Skeletal muscle tissue (tissue), 5 donors: ENCODE data around the gene GTF2H1. TPM values are rescaled to one million over a fixed set of nuclear protein-coding genes. Genes with fewer than 3 reads are reported as not detected.
"Not testable (repeated sequence)": the region's sequence is repeated elsewhere in the genome, so short reads cannot be mapped to it uniquely, and the experiment has no call there.

Experiments
- H3K27ac ChIP-seq: one replicate; pipeline ENCODE4 v1.7.0; 2013; ENCODE audit warnings: mild to moderate bottlenecking, low read depth, low read length, inconsistent platforms
- H3K27me3 ChIP-seq, 3 donors: one replicate each; pipeline ENCODE4 v1.7.0; 2013; ENCODE audit warnings: low read length in 3 of 3; ENCODE audit not compliant: control insufficient read depth in 3 of 3, insufficient read depth in 3 of 3
- H3K36me3 ChIP-seq, 3 donors: one replicate each; pipeline ENCODE4 v1.7.0; 2013; ENCODE audit warnings: low read length in 3 of 3; ENCODE audit not compliant: control insufficient read depth in 3 of 3, insufficient read depth in 3 of 3
- H3K4me1 ChIP-seq, 3 donors: one replicate each; pipeline ENCODE4 v1.7.0; 2013; ENCODE audit warnings: low read length in 3 of 3, mild to moderate bottlenecking in 3 of 3; ENCODE audit not compliant: control insufficient read depth in 3 of 3, insufficient read depth in 3 of 3
- H3K4me3 ChIP-seq, 3 donors: one replicate each; pipeline ENCODE4 v1.7.0; 2013; ENCODE audit warnings: low read length in 3 of 3
- H3K9ac ChIP-seq, 3 donors: one replicate each; pipeline ENCODE4 v1.7.0; 2013; ENCODE audit warnings: low read length in 3 of 3, mild to moderate bottlenecking in 3 of 3, moderate library complexity in 2 of 3, low read depth in 1 of 3
- H3K9me3 ChIP-seq, 3 donors: one replicate each; pipeline ENCODE4 v1.7.0; 2013; ENCODE audit warnings: low read length in 3 of 3; ENCODE audit not compliant: control insufficient read depth in 3 of 3
- small RNA-seq: library from RNA; depleted of rRNA; stranded (forward); fragments of <200 nt; gene quantifications from one replicate; pipeline ENCODE3, GENCODE V24; 2014
- total RNA-seq: library from RNA; depleted of rRNA; stranded (reverse); fragments of >200 nt; gene quantifications from one replicate; pipeline ENCODE4 v1.2.3, GENCODE V29; 2014
- donor health status: Osteomylitis.

GTF2H1 gene
- total RNA-seq, 1 donor from 2014 or later = 45.9 TPM

DNA sequence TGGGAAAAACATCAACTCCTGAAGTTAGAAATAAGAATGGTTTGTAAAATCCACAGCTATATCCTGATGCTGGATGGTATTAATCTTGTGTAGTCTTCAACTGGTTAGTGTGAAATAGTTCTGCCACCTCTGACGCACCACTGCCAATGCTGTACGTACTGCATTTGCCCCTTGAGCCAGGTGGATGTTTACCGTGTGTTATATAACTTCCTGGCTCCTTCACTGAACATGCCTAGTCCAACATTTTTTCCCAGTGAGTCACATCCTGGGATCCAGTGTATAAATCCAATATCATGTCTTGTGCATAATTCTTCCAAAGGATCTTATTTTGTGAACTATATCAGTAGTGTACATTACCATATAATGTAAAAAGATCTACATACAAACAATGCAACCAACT lies 85.0 kb downstream of the GTF2H1 start:
- H3K36me3 ChIP-seq = peaks cover 33 to 57% (median 54%) of the 10 kb centered on the region in 3 donors
- not testable (repeated sequence) for H3K9ac ChIP-seq, H3K27ac ChIP-seq

DNA sequence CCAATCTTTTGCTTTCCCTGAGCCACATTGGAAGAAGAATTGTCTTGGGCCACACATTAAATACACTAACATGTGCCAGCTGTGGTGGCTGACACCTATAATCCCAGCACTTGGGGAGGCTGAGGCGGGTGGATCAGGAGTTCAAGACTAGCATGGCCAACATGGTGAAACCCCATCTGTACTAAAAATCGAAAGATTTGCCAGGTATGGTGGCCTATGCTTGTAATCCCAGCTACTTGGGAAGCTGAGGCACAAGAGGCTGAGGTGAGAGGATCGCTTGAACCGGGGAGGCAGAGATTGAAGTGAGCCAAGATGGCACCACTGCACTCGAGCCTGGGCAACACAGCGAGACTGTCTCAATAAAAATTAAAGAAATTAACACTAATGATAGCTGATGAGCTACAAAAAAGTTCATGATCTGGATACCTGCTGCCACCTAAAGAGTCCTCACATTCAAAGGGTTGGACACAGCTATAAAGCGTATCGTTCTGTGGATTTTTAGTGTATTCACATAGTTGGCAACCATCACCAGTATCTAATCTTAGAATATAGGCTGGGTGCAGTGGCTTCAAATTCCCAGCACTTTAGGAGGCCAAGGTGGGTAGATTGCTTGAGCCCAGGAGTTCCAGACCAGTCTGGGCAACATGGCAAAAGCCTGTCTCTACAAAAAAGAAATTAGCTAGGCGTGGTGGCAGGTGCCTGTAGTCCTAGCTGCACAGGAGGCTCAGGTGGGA lies 86.4 kb downstream of the GTF2H1 start:
- no peaks in the 10 kb centered on the region for H3K27me3 ChIP-seq
- H3K27ac ChIP-seq = no peak overlapping the region
- H3K36me3 ChIP-seq = peaks cover 24 to 44% (median 41%) of the 10 kb centered on the region in 3 donors
- H3K4me1 ChIP-seq = peaks cover 0 to 3% (median 0%) of the 10 kb centered on the region in 3 donors
- no peak overlapping the region for H3K4me3 ChIP-seq
- no peak overlapping the region for H3K9ac ChIP-seq
- no peaks in the 10 kb centered on the region for H3K9me3 ChIP-seq

More for the DNA sequence above, 85.0 kb downstream of the GTF2H1 start:
- not testable (repeated sequence) for H3K4me1 ChIP-seq, H3K27me3 ChIP-seq, H3K4me3 ChIP-seq, H3K9me3 ChIP-seq

DNA sequence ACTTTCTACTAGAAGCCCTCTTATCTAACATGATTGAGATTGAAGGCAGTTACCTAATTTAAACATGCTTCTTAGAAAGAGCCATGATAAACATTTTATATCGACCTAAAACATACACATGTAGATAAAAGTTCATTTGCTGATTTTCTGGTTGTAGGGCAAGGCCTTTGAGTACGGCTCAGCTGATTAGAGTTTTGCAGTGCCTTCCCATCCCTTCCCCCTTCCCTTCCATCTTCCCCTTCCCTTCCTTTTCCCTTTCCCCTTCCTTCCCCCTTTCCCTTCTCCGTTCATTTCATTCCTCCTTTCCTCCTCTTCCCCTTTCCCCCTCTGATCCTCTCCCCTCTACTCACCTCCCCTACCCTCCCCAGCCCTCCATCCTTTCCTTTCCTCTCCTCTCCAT lies 94.1 kb downstream of the GTF2H1 start:
- Histone ChIP-seq H3K9me3 (no peaks in the 10 kb centered on the region), H3K4me3 (no peak overlapping the region), H3K27me3 (no peaks in the 10 kb centered on the region), H3K9ac (no peak overlapping the region), H3K36me3 (no peaks in the 10 kb centered on the region), H3K4me1 (peaks cover 0 to 3% (median 0%) of the 10 kb centered on the region in 3 donors), H3K27ac (no peak overlapping the region)

Small RNA genes lying within 50 kb of the gene (small RNA-seq; reads per million reads assigned to genes)
- not detected for gene MIR3159

Other genes starting within 250 kb of the GTF2H1 start
- gene SAAL1, start 216.5 kb upstream of the GTF2H1 start, total RNA-seq = 11.0 TPM
- not detected for gene MRGPRX3, start 190.0 kb upstream of the GTF2H1 start, total RNA-seq
- gene MRGPRX4, start 149.7 kb upstream of the GTF2H1 start, total RNA-seq = not detected
- gene SAA4, start 85.8 kb upstream of the GTF2H1 start, total RNA-seq = not detected
- not detected for gene SAA2, start 73.9 kb upstream of the GTF2H1 start, total RNA-seq
- not detected for gene SAA1, start 56.3 kb upstream of the GTF2H1 start, total RNA-seq
- gene HPS5, start 427 bp upstream of the GTF2H1 start, total RNA-seq = 64.7 TPM
- 390 TPM for gene LDHA, start 72.0 kb downstream of the GTF2H1 start, total RNA-seq
- gene LDHC, start 89.8 kb downstream of the GTF2H1 start, total RNA-seq = not detected
- not detected for gene LDHAL6A, start 133.3 kb downstream of the GTF2H1 start, total RNA-seq
- gene TSG101, start 204.4 kb downstream of the GTF2H1 start, total RNA-seq = 45.4 TPM